Upper lobe of left lung (tissue), 6 donors: ENCODE results near the gene MAGEA4. TPM values are rescaled to one million over a fixed set of nuclear protein-coding genes. Genes with fewer than 3 reads are reported as not detected.

Experiments
- ATAC-seq, 2 donors: fragments of 200-7000 bp; cut with Tn5 transposase; one replicate each; pipeline ENCODE4 v1.9.1; 2022; ENCODE audit warnings: mild to moderate bottlenecking in 2 of 2, moderate library complexity in 2 of 2; ENCODE audit not compliant: low FRiP score in 2 of 2
- DNase-seq, 2 donors: peaks; one replicate each; pipeline ENCODE4 v3.0.0-alpha.2; 2019 to 2020
- H3K27ac ChIP-seq, 4 donors: fragments of 200-600 bp; sonication (generic); one replicate each; pipeline ENCODE4 v1.5.1; 2016 to 2019
- H3K27me3 ChIP-seq, 4 donors: fragments of 200-600 bp; sonication (generic); one replicate each; pipeline ENCODE4 v1.5.1; 2017 to 2019
- H3K36me3 ChIP-seq, 4 donors: fragments of 200-600 bp; sonication (generic); one replicate each; pipeline ENCODE4 v1.5.1; 2016 to 2019
- H3K4me1 ChIP-seq, 4 donors: fragments of 200-600 bp; sonication (generic); one replicate each; pipeline ENCODE4 v1.5.1; 2018 to 2019
- H3K4me3 ChIP-seq, 4 donors: fragments of 200-600 bp; sonication (generic); one replicate each; pipeline ENCODE4 v1.5.1; 2017 to 2019; ENCODE audit warnings: mild to moderate bottlenecking in 2 of 4, moderate library complexity in 1 of 4
- H3K9me3 ChIP-seq, 4 donors: fragments of 200-600 bp; sonication (generic); one replicate each; pipeline ENCODE4 v1.5.1; 2018 to 2019
- CTCF ChIP-seq, 6 experiments: fragments of 450-650 bp in 4 of 6; fragments of 200-600 bp in 2 of 6; sonication (generic) in 2 of 6; IDR thresholded peaks; one replicate each; pipeline ENCODE4 v1.5.1; 2016 to 2019; ENCODE audit warnings: antibody characterized with exemption in 6 of 6
- EP300 ChIP-seq, 4 donors: sonication (generic); formaldehyde crosslinking; IDR thresholded peaks; one replicate each; pipeline ENCODE4 v1.5.1; 2017; ENCODE audit warnings: antibody characterized with exemption in 4 of 4, control low read depth in 2 of 4
- POLR2A ChIP-seq, 4 donors: fragments of 450-650 bp; IDR thresholded peaks; one replicate each; pipeline ENCODE4 v1.5.1; 2016 to 2017; ENCODE audit warnings: antibody characterized with exemption in 4 of 4, mild to moderate bottlenecking in 2 of 4
- POLR2AphosphoS5 ChIP-seq, 2 donors: sonication (generic); formaldehyde crosslinking; IDR thresholded peaks; one replicate each; pipeline ENCODE4 v1.5.1; 2017; ENCODE audit warnings: antibody characterized with exemption in 2 of 2
- WGBS, 2 donors: methylation state at CpG; one replicate each; pipeline ENCODE4 v1.1.5; 2017 to 2018; 5-methylcytosine and 5-hydroxymethylcytosine counted together
- total RNA-seq, 6 donors: library from RNA; depleted of rRNA in 4 of 6; stranded (reverse); fragments of >200 nt in 4 of 6; gene quantifications; one replicate each; pipeline versions ENCODE4 v1.1.0 to v1.2.1, GENCODE V29; 2016 to 2021
- donor health status: DM: no; HTN: no; CAD: no; lungs with moderate emphysema.
- donor health status: DM: no; HTN: yes; CAD: no; lungs with severe emphysema.

Gene MAGEA4
- total RNA-seq, 6 donors from 2014 or later = not detected

- Histone ChIP-seq H3K27me3 (no peaks in the 10 kb centered on the region), H3K4me1 (no peaks in the 10 kb centered on the region), H3K9me3 (no peaks in the 10 kb centered on the region), H3K36me3 (peaks cover 0 to 14% (median 0%) of the 10 kb centered on the region in 4 donors), H3K27ac (no peak overlapping the region), H3K4me3 (no peak overlapping the region)
- 78 to 96% methylated on average over 3 to 5 of the region's 5 CpGs for WGBS, 2 donors
- DNase-seq (no peak), ATAC-seq (no peak)
- TF ChIP-seq POLR2AphosphoS5 (IDR thresholded peaks at IDR 0.05) (no peak), CTCF (IDR thresholded peaks at IDR 0.05) (no peak)
Measured at GRCh38 chrX:151962034-151962433, 49.3 kb downstream of the MAGEA4 start.

GRCh38 chrX:151966236-151966635, 53.5 kb downstream of the MAGEA4 start:
- peaks cover 0 to 8% (median 0%) of the 10 kb centered on the region in 4 donors for H3K36me3 ChIP-seq
- ATAC-seq (no peak), DNase-seq (no peak)
- no peaks in the 10 kb centered on the region for H3K9me3 ChIP-seq
- no peak overlapping the region for H3K27ac ChIP-seq
- WGBS, 2 donors = 82 to 94% methylated on average over 5 to 6 of the region's 6 CpGs
- peaks cover 0 to 4% (median 0%) of the 10 kb centered on the region in 4 donors for H3K4me1 ChIP-seq
- TF ChIP-seq CTCF (IDR thresholded peaks at IDR 0.05) = no peak
- TF ChIP-seq POLR2AphosphoS5 (IDR thresholded peaks at IDR 0.05) = no peak
- no peak for TF ChIP-seq EP300 (IDR thresholded peaks at IDR 0.05)
- no peak for TF ChIP-seq POLR2A (IDR thresholded peaks at IDR 0.05)
- no peaks in the 10 kb centered on the region for H3K27me3 ChIP-seq
- no peak overlapping the region for H3K4me3 ChIP-seq

GRCh38 chrX:151970027-151970426, 57.3 kb downstream of the MAGEA4 start:
- ATAC-seq (no peak), DNase-seq (no peak)
- no peak overlapping the region for H3K27ac ChIP-seq
- H3K9me3 ChIP-seq = no peaks in the 10 kb centered on the region
- no peak for TF ChIP-seq EP300 (IDR thresholded peaks at IDR 0.05)
- TF ChIP-seq CTCF (IDR thresholded peaks at IDR 0.05) = no peak
- TF ChIP-seq POLR2AphosphoS5 (IDR thresholded peaks at IDR 0.05) = no peak
- no peak for TF ChIP-seq POLR2A (IDR thresholded peaks at IDR 0.05)
- peaks cover 0 to 6% (median 0%) of the 10 kb centered on the region in 4 donors for H3K27me3 ChIP-seq
- WGBS, 2 donors = 53 to 76% methylated on average over 3 to 7 of the region's 7 CpGs
- no peak overlapping the region for H3K4me3 ChIP-seq
- H3K36me3 ChIP-seq = peaks cover 0 to 8% (median 0%) of the 10 kb centered on the region in 4 donors
- H3K4me1 ChIP-seq = peaks cover 0 to 4% (median 0%) of the 10 kb centered on the region in 4 donors

- peak; percentile 74 to 84 for ATAC-seq
- peak in 1 of 2 donors; percentile 83 for DNase-seq
- WGBS, 2 donors = 41 to 55% methylated on average over 6 of the region's 6 CpGs
Measured at GRCh38 chrX:151970661-151971060, 58.0 kb downstream of the MAGEA4 start.

More at GRCh38 chrX:151970661-151971060, 58.0 kb downstream of the MAGEA4 start:
- H3K4me1 ChIP-seq = peaks cover 0 to 4% (median 0%) of the 10 kb centered on the region in 4 donors
- no peaks in the 10 kb centered on the region for H3K9me3 ChIP-seq
- H3K27me3 ChIP-seq = peaks cover 0 to 6% (median 0%) of the 10 kb centered on the region in 4 donors
- no peak for TF ChIP-seq POLR2A (IDR thresholded peaks at IDR 0.05)
- peak in 1 of 4 donors; percentile 29 for TF ChIP-seq EP300 (IDR thresholded peaks at IDR 0.05)
- TF ChIP-seq POLR2AphosphoS5 (IDR thresholded peaks at IDR 0.05) = peak in 1 of 2 donors; percentile 34
- no peak for TF ChIP-seq CTCF (IDR thresholded peaks at IDR 0.05)
- peaks cover 0 to 8% (median 0%) of the 10 kb centered on the region in 4 donors for H3K36me3 ChIP-seq
- no peak overlapping the region for H3K4me3 ChIP-seq
- H3K27ac ChIP-seq = no peak overlapping the region
